ENCODE measurements around the gene WSCD1.

Gene WSCD1

DNA sequence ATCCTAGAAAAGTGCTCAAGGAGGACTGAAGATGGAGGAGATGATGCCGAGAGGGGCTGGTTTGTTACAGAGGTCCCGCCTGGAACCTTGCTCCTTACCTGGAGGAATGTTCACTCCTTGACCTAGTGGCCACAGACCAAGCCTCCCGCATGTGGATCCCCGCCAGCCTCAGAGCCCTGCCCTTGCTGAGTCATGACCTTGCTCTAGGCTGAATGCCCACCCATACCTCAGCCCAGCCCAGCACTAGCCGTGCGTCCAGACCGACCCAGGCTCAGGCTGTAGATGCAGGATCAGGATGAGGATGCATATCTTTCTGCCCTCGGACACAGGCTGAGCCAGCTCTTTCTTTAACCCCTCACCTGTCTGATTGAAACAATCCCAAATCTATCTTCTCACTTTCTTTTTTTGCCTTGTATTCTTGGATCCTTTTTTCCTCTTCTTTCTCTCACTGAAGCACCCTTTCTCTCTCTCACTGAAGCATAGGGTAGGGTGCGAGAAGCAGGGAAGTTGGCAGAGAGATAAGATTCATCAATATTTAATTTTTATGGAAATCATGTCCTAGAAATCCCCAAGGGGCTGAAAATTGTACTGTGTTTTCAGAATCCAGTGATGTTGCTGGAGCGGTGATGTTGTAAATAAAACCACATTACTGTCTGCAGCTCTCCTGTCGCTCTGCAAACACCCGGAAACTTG, 34.9 kb downstream of the WSCD1 start:
- Histone ChIP-seq H4K20me1 (no peaks in the 10 kb centered on the region), H3K9me3 (replicated peaks in 1 of 11) (peaks cover 0 to 5% (median 0%) of the 10 kb centered on the region in 11 experiments; a peak in 2 of 22 replicates), H3K27ac (no peak overlapping the region), H3K36me3 (no peaks in the 10 kb centered on the region), H3K4me3 (no peak overlapping the region), H3K9ac (no peak overlapping the region), H3K27me3 (no peaks in the 10 kb centered on the region), H3K4me1 (peaks cover 0 to 9% (median 0%) of the 10 kb centered on the region in 10 experiments; a peak in 4 of 20 replicates), H3K4me2 (no peak overlapping the region)
- TF ChIP-seq Cebpa-rat (IDR thresholded peaks at IDR 0.05): no peak

DNA sequence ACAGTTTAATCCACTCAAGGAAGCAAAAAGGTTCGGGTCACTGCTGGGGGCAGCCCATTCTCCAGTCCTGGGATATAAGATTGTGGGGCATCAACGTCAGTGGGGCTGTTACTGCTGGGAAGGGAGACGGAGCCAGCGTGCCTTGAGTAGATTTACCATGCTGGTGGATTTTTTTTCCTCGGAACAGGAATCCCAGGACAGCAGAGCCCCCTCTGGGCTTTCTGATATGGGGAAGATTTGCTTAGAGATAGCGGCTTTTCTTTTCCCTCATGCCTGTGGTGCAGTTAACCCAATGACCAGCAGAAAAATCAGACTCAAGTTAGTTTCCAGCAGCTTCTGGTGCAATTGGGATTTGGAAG, 35.4 kb downstream of the WSCD1 start:
- peaks cover 0 to 9% (median 2%) of the 10 kb centered on the region in 10 experiments; a peak in 4 of 20 replicates for H3K4me1 ChIP-seq
- H4K20me1 ChIP-seq: no peaks in the 10 kb centered on the region
- no peak overlapping the region for H3K27ac ChIP-seq
- no peak overlapping the region for H3K4me3 ChIP-seq
- TF ChIP-seq Cebpa-rat (IDR thresholded peaks at IDR 0.05): no peak
- no peak overlapping the region for H3K9ac ChIP-seq
- peaks cover 0 to 5% (median 0%) of the 10 kb centered on the region in 11 experiments; a peak in 2 of 22 replicates for H3K9me3 ChIP-seq (replicated peaks in 1 of 11)
- no peaks in the 10 kb centered on the region for H3K27me3 ChIP-seq
- no peak overlapping the region for H3K4me2 ChIP-seq
- no peaks in the 10 kb centered on the region for H3K36me3 ChIP-seq

DNA sequence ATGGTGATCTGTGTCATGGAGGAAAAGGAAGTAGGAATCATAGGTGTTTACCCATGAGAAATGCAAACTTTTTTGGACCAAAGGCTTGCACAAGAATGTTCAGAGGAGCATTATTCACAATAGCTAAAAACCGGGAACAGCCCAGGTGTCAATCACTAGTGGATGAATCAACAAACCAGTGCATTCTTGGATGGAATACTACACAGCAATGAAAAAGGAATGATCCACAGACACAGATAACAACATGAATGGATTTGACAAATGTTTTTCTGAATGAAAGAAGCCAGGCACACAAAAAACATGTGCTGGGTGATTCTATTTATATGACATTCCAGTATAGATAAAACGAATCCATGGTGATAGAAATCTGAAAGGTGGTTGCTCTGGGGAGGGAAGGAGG, 36.0 kb downstream of the WSCD1 start:
- Histone ChIP-seq H3K4me3 (no peak overlapping the region), H3K9ac (no peak overlapping the region), H4K20me1 (no peaks in the 10 kb centered on the region), H3K27me3 (no peaks in the 10 kb centered on the region), H3K27ac (no peak overlapping the region), H3K4me2 (no peak overlapping the region), H3K36me3 (no peaks in the 10 kb centered on the region), H3K4me1 (peaks cover 0 to 9% (median 3%) of the 10 kb centered on the region in 10 experiments; a peak in 4 of 20 replicates), H3K9me3 (replicated peaks in 1 of 11) (peaks cover 0 to 5% (median 0%) of the 10 kb centered on the region in 11 experiments; a peak in 2 of 22 replicates)
- TF ChIP-seq Cebpa-rat (IDR thresholded peaks at IDR 0.05): no peak

DNA sequence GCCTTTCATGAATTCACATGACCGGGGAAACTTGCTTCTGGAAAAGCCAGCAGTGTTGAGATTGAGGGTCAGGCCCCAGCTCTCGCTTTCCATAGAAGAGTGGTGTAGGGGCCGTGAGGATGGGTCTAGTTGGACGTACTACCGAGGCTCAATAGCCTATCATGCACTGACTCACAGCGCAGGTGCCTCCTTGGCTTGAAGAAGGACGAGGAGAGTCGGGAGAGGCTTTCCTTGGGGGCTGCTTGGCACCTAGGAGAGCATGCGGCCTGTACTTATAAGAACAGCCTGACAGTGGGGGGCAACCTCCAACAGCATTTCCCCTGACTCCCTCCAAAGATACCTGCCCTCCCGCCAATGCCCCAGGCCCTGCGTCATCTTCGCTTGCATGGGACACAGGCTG, 37.6 kb downstream of the WSCD1 start:
- H3K27ac ChIP-seq: no peak overlapping the region
- no peak for TF ChIP-seq Cebpa-rat (IDR thresholded peaks at IDR 0.05)
- H3K9ac ChIP-seq: no peak overlapping the region
- H3K36me3 ChIP-seq: no peaks in the 10 kb centered on the region
- peaks cover 0 to 9% (median 3%) of the 10 kb centered on the region in 10 experiments; a peak in 4 of 20 replicates for H3K4me1 ChIP-seq
- no peaks in the 10 kb centered on the region for H4K20me1 ChIP-seq
- no peaks in the 10 kb centered on the region for H3K27me3 ChIP-seq
- H3K4me3 ChIP-seq: no peak overlapping the region
- peaks cover 0 to 5% (median 0%) of the 10 kb centered on the region in 11 experiments; a peak in 2 of 22 replicates for H3K9me3 ChIP-seq (replicated peaks in 1 of 11)
- no peak overlapping the region for H3K4me2 ChIP-seq

DNA sequence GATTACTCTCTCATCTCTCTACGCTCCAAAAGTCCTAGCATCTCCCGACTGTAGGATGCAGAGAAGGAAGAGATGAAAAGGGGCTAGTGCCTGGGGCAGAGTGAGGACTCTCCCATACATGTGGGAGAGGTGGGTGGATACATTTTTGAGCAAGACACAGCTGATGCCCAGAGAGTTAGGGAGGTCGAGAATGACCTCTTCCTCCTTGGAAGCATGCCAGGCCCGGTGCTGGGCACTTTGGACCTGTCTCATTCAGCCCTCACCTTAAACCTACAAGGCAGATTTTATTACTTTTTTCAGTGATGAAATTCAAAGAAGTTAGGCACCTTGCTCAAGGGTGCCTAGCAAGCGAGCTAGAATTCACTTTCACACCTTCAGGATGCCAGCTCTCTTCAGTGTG, 38.2 kb downstream of the WSCD1 start:
- Histone ChIP-seq H3K36me3 (no peaks in the 10 kb centered on the region), H4K20me1 (no peaks in the 10 kb centered on the region), H3K4me1 (peaks cover 0 to 7% (median 2%) of the 10 kb centered on the region in 10 experiments; a peak in 4 of 20 replicates), H3K27ac (no peak overlapping the region), H3K27me3 (no peaks in the 10 kb centered on the region), H3K4me2 (no peak overlapping the region), H3K4me3 (no peak overlapping the region), H3K9me3 (replicated peaks in 1 of 11) (peaks cover 0 to 5% (median 0%) of the 10 kb centered on the region in 11 experiments; a peak in 3 of 22 replicates), H3K9ac (no peak overlapping the region)
- no peak for TF ChIP-seq Cebpa-rat (IDR thresholded peaks at IDR 0.05)

DNA sequence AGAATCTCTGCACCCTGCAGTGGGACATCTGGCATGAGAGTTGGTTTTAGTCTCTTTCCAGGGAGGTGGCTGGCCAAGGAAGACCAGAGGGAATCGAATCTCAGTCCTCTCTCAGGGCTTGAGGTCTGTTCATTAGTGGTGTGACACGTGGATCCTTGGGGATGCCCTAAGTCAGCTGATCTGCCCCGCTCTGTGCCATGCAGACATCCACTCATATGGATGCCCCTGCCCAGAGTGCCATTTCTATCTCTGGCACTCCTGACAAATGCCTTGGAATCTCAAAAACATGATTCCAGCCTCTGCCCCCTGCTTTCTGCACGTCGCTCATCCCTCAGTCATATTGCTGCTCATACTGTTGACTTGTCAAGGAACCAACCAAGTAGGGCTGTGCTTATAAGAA, 38.8 kb downstream of the WSCD1 start:
- Histone ChIP-seq H3K4me1 (peaks cover 0 to 7% (median 0%) of the 10 kb centered on the region in 10 experiments; a peak in 1 of 20 replicates), H3K4me3 (no peak overlapping the region), H3K9me3 (replicated peaks in 1 of 11) (peaks cover 0 to 10% (median 0%) of the 10 kb centered on the region in 11 experiments; a peak in 4 of 22 replicates), H3K27ac (no peak overlapping the region), H3K36me3 (no peaks in the 10 kb centered on the region), H3K4me2 (no peak overlapping the region), H3K27me3 (no peaks in the 10 kb centered on the region), H3K9ac (no peak overlapping the region), H4K20me1 (no peaks in the 10 kb centered on the region)
- no peak for TF ChIP-seq Cebpa-rat (IDR thresholded peaks at IDR 0.05)

DNA sequence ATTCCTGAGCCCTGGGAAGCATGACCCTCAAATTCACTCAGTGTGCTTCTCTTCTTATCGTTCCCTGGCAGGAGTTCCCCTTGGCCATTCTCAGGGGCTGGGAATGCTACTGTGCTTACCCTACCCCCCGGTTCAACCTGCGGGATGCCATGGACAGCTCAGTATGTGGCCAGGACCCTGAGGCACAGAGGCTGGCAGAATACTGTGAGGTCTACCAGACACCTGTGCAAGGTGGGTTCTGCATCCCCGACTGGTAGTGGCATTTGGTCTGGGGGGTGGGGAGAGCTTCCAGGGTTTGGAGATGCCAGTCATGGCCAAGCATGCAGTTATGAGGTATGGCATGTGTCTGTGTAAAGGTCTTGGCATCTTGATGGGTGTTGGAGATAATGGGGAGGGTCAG, 39.4 kb downstream of the WSCD1 start:
- TF ChIP-seq Cebpa-rat (IDR thresholded peaks at IDR 0.05): no peak
- Histone ChIP-seq H3K9ac (no peak overlapping the region), H4K20me1 (no peaks in the 10 kb centered on the region), H3K4me1 (peaks cover 0 to 7% (median 0%) of the 10 kb centered on the region in 10 experiments; a peak in 1 of 20 replicates), H3K4me3 (no peak overlapping the region), H3K4me2 (no peak overlapping the region), H3K27me3 (no peaks in the 10 kb centered on the region), H3K36me3 (no peaks in the 10 kb centered on the region), H3K9me3 (replicated peaks in 1 of 11) (peaks cover 0 to 12% (median 0%) of the 10 kb centered on the region in 11 experiments; a peak in 4 of 22 replicates), H3K27ac (no peak overlapping the region)

DNA sequence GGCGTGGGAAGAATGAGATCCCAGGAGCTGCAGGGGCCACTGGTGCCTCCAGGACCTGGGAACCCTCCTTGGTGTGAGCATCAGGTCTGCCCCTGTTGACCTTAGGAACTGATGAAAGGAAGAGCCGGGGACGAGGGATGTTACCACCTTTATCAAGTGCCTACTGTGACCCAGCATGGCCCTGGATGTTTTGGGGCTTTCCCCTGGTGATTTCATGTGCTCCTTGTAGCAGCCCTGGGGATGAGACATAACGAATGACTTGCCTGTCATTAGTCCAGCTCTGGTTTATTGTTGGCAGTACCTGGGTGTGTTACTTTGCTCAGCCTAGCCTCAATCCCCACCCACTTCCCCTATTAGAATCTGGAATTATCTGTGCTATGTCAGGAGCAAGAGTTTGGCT, 39.9 kb downstream of the WSCD1 start:
- peaks cover 0 to 12% (median 0%) of the 10 kb centered on the region in 11 experiments; a peak in 4 of 22 replicates for H3K9me3 ChIP-seq (replicated peaks in 1 of 11)
- peaks cover 0 to 7% (median 0%) of the 10 kb centered on the region in 10 experiments; a peak in 1 of 20 replicates for H3K4me1 ChIP-seq
- no peaks in the 10 kb centered on the region for H4K20me1 ChIP-seq
- H3K27ac ChIP-seq: no peak overlapping the region
- TF ChIP-seq Cebpa-rat (IDR thresholded peaks at IDR 0.05): no peak
- no peaks in the 10 kb centered on the region for H3K36me3 ChIP-seq
- no peak overlapping the region for H3K9ac ChIP-seq
- H3K4me2 ChIP-seq: 0 out of 22 replicates have a peak overlapping the region, but pooled peaks of 1 of the 11 experiments have one; percentile 35
- H3K4me3 ChIP-seq: no peak overlapping the region
- H3K27me3 ChIP-seq: no peaks in the 10 kb centered on the region

DNA sequence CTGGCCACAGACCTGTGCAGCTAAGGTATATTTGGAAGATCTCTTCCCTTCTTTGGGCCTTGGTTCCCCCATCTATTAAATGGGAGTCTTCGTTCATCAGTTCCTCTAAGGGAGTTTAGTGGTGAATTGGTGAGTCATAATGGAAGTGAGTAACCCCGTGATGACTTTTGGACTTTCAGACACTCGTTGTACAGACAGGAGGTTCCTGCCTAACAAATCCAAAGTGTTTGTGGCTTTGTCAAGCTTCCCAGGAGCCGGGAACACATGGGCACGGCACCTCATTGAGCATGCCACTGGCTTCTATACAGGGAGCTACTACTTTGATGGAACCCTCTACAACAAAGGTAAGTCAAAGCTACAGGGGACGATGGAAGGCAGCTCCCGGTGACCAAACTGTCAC, 40.4 kb downstream of the WSCD1 start:
- H4K20me1 ChIP-seq: no peaks in the 10 kb centered on the region
- H3K9me3 ChIP-seq (replicated peaks in 1 of 11): peaks cover 0 to 12% (median 0%) of the 10 kb centered on the region in 11 experiments; a peak in 4 of 22 replicates
- no peak overlapping the region for H3K27ac ChIP-seq
- H3K9ac ChIP-seq: no peak overlapping the region
- no peak overlapping the region for H3K4me3 ChIP-seq
- H3K27me3 ChIP-seq: no peaks in the 10 kb centered on the region
- no peak for TF ChIP-seq Cebpa-rat (IDR thresholded peaks at IDR 0.05)
- peak overlapping the region in 1 of 11 experiments; percentile 35; a peak in 1 of 22 replicates for H3K4me2 ChIP-seq
- no peaks in the 10 kb centered on the region for H3K36me3 ChIP-seq
- H3K4me1 ChIP-seq: peaks cover 0 to 7% (median 0%) of the 10 kb centered on the region in 10 experiments; a peak in 1 of 20 replicates
